Limb (tissue), 2 donors: ENCODE data around the gene CYP20A1.
"Not testable (repeated sequence)": the region's sequence is repeated elsewhere in the genome, so short reads cannot be mapped to it uniquely, and the experiment has no call there.

Experiments
- DNase-seq, 2 donors: peaks; one replicate each; pipeline ENCODE4 v3.0.0-alpha.2; 2016; ENCODE audit errors: extremely low spot score in 2 of 2

Gene CYP20A1

DNA sequence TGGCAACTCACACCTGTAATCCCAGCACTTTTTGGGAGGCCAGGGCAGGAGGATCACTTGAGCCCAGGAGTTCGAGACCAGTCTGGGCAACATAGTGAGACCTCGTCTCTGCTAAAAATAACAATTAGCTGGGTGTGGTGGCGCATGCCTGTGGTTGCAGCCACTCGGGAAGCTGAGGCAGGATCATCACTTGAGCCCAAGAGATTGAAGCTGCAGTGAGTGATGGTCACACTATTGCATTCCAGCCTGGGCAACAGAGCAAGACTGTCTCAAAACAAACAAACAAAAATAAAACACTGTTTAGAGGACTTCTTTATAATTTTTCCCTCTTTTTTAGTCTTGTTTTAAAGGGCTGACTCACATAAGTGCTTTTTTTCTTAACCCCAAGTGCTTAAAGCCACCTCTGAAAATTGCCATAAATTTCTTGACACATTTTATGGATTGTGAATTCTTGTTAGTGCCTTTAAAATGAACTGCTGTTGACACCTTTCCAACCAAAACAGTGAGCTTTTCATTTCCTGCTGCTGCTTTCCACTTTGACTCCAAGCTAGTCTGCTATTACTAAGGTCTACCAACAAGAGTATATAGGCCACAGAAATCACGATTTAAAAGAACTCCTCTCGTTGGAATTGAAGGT lies 41.7 kb downstream of the CYP20A1 start:
- DNase-seq = peak in 1 of 2 donors; percentile 1

DNA sequence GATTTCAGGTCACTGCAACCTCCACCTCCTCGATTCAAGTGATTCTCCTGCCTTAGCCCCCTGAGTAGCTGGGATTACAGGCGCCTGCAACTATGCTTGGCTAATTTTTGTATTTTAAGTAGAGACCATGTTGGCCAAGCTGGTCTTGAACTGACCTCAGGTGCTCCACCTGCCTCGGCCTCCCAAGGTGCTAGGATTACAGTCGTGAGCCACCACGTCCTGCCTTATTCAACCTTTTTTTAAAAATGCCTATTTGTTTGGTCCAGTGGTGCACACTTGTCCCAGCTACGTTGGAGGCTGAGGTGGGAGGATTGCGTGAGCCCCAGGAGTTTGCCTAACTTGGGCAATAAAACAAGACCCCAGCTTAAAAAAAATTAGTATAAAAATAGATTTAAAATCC lies 43.3 kb downstream of the CYP20A1 start:
- DNase-seq = no peak

DNA sequence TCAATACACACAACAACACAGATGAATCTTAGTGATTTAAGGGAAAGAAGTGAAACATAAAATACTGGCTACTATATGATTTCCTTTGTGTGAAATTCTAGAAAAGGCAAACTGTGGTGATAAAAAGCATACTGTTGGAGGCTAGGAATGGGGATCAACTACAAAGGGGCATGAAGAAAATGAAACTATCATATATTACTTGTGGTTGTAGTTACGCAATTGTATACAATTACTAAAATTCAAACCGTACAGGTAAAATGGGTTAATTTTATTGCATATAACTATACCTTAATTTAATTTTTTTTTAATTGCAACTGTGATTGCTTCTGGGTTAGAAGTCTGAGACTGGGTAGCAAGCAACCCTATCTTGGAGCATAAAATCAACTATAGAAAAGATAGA lies 47.7 kb downstream of the CYP20A1 start:
- no peak for DNase-seq

DNA sequence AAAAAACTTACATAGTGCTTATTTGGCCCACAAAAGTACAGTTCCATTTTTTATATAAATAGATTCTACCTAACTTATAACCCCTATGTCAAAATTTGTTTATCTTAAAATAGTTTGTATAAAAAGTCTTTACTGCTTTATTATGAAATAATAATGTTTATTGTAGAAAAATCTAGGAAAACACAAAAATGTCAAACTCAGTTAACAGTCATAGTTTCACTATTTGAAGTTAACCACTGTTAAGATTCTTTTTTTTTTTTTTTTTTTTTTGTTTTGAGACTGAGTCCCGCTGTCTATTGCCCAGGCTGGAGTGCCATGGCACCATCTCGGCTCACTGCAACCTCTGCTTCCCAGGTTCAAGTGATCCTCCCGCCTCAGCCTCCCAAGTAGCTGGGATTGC lies 62.8 kb downstream of the CYP20A1 start:
- DNase-seq = no peak

DNA sequence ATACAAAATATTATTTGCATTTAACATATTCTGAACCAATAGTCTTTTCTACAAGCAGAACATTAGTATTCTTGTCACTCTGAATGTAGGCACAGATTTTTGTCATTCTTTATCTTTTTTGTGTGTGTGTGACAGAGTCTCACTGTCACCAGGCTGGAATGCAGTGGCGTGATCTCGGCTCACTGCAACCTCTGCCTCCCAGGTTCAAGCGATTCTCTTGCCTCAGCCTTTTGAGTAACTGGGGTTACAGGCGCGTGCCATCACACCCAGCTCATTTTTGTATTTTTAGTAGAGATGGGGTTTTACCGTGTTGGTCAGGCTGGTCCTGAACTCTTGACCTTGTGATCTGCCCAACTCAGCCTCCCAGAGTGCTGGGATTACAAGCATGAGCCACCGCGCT lies 63.8 kb downstream of the CYP20A1 start:
- DNase-seq = not testable (repeated sequence)

DNA sequence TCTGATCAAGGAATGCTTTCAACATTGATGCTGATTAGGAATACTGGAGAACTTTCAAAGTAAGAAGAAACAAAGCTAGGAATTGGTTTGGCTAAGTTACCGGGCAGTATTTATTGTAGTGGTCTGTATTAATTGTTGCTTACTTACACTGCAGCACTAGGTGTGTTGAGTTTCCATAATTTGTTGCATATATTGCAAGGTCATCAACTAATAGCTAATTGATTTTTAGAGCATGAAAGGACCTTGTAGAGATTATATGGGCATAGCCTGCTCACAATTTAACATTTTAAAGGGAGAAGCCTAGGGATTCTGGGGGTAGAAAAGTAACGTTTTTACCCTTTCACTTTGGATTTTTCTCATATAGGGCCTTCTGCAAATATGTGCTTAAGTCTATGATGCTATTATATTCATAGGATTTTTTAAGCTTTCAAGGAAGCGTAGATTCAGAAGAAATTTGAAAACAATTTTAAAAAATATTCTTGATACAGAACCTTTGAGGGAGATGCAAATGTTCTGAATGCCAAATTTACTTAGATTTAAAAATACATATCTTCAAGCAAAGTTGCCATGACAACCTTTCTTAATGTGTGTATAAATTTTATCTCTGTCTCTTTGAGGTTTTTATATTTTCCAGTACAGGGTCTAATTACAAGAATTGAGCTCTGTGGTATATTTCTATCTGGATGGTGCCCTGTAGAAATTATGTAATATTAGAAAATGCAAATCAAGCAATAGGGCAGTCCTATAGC lies 72.0 kb downstream of the CYP20A1 start:
- no peak for DNase-seq

DNA sequence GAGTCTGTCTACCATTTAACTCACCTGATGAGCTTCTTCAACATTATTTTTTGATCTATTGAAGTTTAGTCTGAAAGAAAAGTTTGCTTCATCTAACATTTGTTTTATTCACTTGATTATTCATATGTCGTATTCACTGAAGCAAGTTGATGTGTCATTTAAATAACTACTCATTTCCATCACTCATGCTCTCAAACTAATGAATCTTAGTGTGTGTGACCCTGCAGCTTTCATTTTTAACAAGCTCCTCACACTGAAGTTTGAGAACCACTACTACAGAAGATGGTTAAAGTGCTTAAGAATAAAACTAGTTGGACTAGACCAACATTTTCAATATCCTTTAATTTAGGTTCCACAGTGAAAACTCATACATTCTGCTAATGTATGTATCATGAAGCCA lies 87.5 kb downstream of the CYP20A1 start:
- no peak for DNase-seq

DNA sequence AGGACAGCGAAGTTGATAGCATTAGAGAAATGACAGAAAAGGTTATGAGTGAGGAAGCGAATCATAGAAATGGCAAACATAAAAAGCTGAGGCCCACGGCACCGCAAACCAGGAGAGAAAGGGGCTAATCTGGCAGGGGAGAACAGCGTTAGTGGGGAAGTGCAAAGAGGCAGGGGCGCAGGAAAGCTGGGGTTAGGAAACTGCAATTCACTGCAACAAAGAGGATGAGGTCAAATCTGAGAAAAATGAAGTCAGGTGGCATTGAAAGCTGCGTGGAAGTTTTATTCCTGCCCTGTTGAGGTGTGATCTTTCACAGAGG lies 88.7 kb downstream of the CYP20A1 start:
- peak in 1 of 2 donors; percentile 9 for DNase-seq

DNA sequence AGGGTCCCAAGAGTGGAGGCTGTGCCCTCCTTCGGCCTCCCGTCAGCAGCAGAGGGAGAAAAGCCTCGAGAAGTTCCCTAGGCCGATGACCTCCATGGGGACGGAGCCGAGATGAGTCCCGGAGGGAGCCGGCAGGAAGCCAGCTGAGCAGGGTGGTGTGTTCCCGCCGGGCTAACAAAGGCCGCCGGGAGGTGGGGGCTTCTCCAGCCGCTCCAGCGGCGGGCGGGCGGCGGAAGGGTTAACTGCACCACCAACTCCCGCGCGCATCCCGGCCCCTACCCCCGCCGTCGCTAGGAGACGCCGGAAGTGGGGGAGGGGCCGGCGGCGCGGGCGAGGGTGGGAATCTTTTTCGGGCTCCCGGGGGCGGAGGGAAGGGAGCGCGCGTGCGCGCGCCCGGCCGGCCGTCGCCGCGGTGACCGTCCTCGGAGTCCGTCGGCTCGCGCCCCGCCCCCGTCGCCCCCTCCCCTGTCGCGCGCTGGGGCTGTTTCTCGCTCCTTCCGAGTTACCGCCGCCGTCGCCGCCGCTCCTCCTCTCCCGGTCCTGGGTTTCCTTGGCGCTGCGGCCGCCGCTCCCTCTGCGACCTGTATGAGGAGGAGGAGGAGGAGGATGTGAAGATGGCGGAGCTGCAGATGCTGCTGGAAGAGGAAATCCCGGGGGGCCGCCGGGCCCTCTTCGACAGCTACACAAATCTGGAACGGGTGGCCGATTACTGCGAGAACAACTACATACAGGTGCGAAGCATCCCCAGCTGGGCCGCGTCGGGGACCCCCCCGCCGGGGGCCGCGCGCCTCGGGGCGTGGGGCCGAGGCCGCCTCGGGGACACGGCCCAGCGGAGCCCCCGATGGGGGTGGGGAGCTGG lies 89.3 kb downstream of the CYP20A1 start, which contains the start of gene ABI2:
ABI2 (plus strand) TSS at position 494 of the 859 bp plus-strand sequence; CDS start at position 615, 121 bp downstream.
- peak; percentile 89 to 97 for DNase-seq

DNA sequence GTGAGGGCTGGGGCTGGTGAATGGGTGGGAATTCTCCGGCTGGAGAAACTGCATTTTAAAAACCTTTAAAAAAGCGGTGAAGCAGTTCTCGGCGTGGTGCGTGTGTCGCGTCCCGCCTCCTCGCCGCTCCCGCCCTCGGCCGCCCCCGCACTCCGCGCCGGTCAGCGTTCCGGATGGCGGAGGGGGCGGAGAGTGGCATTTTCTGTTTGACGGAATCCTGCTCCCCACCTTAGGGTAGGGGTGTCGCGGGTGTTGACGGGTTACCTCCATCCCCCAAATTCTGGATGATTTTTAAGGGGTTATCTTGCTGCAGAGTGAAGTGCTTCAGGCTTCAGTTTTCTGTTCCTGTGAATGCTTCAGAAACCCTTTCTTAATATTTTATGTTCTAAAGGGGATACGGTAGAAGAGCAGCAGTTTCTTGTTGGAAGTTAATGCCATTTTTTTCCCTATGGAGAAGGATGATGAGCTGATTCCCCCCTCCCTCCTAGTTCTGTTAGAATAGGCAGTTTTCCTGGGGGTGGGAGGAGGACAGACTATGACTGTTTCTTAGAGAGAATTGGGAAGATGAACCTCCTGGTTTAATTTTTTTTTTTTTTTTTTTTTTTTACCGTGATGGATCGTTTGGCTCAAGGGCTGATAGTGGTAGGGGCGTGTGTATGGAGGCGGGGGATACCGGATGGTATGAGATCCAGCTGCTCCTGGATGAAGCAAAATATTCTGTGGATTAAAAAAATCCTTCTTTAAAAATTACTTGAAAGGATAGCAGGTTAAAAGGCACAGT lies 90.1 kb downstream of the CYP20A1 start:
- peak; percentile 24 to 28 for DNase-seq

DNA sequence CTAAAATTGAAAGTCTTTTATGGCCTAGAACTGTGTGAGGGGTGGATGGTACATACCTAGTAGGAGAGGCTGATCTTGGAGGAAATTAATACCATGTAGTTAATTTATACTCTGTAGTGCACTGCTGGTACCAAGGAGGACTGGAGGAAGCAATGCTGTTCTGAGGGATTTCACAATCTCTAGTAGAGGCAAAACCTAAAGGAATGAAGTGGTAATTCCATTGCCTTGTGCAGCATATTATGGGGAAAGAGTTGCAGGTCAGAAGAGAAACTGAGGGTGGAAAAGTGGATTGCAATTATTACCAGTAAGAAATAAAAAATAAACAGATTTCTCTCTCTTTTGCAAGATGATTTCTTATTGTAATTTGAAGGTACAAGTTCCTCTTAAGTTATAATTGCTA lies 91.6 kb downstream of the CYP20A1 start:
- DNase-seq = no peak

DNA sequence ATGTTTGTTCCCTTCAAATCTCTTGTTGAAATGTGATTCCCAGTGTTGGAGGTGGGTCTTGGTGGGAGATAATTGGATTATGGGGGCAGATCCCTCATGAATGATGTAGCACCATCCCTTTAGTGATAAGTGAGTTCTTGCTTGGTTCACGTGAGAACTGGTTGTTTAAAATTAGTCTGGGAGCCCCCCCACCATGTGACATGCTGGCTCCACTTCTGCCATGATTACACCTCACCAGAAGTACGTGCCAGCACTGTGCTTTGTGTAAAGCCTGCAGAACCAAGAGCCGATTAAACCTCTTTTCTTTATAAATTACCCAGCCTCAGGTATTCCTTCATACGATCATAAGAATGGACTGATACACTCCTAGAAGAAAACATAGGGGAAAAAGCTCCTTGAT lies 99.5 kb downstream of the CYP20A1 start:
- no peak for DNase-seq

DNA sequence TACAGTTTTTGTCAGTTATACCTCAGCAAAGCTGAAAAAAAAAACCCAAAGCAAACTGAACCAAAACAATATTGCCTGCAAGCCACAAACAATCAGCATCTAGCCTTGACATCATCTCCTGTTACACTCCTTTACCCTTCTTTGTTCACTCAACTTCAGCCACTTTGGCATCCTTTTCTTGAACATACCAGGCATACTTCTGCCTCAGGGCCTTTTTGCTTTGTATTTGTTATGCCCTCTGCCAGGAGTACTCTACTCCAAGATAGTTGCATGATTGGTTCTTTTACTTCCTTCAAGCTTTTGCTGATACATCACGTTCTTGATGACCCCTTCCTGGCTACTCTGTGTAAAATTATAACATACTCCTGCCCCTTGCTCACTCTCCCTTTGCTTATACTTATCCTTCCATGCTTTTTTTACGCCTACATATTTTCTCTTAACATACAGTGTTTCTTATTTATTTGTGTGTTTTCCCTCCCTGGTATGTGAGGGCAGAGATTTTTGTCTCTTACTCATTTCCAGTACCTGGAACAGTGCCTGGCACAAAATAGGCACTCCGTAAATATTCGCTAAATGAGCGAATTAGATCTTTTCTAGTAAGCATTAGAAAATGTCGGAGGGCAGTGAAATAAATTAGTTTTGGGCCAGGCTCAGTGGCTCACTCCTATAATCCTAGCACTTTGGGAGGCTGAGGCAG lies 102.1 kb downstream of the CYP20A1 start:
- no peak for DNase-seq

DNA sequence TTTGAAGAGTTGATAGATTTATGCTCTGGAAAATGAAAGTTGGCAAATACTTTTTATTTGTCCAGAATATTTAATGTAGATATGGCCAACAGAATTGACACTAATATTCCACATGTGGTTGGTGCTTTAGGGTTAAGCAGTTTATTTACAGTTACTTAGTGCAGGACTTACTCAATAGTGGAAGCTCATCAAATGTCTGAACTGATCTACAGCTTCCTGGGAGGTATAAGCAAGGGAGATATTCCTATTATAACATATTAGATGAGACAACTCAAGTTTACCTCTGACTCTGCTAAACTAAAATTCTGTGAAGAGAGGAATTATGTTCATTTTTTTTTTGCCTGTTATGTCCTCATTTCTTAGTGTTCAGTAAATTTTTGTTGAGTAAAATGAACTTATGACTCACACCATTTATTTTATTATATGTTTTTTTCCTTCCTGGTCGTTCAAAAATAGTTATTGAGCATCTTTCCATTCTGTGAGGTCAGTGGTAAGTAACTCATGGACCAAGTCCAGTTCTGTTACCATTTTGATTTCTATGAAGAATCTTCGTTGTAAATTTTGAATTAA lies 103.0 kb downstream of the CYP20A1 start:
- no peak for DNase-seq

DNA sequence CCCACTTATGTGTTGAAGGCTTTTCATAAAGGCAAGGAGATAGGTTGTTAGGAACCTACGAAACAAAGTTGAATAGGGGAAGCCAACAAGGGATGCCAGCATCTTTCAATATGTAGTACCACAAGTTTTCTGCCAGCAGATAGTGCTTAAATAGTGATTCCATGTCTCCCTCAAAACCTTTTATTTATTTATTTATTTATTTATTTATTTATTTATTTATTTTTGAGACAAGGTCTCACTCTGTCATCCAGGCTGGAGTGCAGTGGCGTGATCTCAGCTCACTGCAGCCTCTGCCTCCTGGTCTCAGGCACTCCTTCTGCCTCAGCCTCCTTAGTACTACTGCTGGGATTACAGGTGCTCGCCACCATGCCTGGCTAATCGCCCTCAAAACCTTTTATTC lies 103.6 kb downstream of the CYP20A1 start:
- not testable (repeated sequence) for DNase-seq

DNA sequence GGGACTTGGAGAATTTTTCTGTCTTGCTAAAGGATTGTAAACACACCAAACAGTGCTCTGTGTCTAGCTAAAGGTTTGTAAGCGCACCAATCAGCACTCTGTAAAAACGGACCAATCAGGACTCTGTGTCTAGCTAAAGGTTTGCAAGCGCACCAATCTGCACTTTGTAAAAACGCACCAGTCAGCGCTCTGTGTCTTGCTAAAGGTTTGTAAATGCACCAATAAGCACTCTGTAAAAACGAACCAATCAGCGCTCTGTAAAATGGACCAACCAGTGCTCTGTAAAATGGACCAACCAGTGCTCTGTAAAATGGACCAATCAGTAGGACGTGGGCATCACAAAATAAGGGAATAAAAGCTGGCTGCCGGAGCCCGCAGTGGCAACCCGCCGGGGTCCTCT lies 105.8 kb downstream of the CYP20A1 start:
- DNase-seq = no peak

DNA sequence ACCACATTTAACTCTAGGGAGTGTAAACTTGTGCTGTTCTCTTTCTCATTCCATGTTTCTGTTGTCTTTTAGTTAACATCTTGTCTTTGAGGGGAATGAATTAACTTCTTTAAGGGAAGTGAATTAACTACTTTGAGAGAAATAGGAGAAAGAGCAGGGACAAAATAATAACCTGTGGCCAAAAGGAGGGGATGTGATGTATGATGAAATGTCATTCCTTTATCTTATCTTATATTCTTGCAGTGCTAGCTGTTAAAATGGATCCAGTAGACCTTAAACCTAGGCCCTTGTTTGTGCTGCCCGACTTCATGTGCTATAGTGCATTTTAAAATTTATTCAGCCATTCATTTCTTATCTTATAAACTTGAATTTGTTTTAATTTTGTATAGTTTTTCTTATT lies 107.8 kb downstream of the CYP20A1 start:
- no peak for DNase-seq

DNA sequence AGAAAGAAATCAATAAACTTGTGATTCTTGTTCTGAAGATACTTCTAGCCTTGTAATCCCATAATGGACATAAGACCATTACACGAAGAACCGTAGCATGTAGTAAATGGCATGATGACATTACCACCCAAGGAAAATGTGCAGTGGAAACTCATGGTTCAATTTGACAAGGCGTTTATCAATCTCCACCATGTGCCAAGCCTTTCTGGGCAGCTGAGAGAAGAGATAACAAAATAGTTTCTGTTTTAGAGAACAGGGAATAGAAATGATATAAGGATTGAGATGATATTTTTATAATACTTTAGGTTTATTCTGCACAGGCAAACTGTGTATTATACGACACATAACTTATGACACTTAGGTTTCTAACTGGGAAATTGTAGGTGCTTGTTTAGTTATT lies 108.6 kb downstream of the CYP20A1 start:
- DNase-seq = no peak

DNA sequence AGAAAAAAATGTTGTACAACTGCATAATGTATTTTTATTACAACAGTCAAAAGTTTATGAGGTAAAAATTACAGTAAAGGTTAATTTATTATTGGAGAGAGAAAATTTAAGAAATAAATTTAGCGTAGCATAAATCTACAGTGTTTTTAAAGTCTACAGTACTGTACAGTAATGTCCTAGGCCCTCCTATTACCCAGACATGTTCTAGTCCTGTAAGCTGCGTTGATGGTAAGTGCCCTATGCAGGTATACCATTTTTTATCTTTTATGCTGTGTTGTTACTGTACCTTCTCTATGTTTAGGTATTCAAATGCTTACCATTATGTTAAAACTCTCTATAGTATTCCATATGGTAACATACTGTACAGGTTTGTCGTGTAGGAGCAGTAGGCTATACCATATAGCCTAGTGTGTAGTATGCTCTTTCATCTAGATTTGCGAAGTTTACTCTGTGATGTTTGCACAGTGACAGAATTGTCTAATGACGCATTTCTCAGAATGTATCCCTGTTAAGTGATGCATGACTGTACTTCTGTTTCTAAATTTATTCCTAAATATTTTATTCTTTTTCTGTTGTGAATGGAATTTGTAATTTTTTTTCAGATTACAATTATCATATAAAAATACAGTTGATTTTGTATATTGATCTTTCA lies 113.9 kb downstream of the CYP20A1 start:
- DNase-seq = no peak

DNA sequence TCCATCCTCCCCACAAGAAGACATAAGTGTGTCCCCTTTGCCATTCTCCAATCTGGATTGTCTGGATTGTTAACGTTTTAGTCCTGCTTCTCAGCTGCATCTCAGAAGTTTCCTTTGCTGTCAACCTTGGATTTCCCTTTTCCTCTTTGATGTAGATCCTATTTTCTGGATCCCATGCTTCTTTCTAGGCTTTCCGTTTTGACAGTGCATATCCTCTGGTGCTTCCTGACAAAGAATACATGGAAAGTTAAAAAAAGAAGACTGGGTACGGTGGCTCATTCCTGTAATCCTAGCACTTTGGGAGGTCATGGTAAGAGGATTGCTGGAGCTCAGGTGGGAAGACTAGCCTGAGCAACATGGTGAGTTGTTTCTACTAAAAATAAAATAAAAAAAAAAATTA lies 116.1 kb downstream of the CYP20A1 start:
- no peak for DNase-seq
